ENCODE results near the gene NXPH1. TPM values are rescaled to one million over a fixed set of nuclear protein-coding genes. Genes with fewer than 3 reads are reported as not detected.

NXPH1 gene
- total and polyA plus RNA-seq, 2 donors (not counting 1 experiment from before 2014, with no cell fraction given) = not detected

- ChIA-PET CTCF (no interaction called here), POLR2A (no interaction called here)
Measured at GRCh38 chr7:8702807-8703206, 269.4 kb downstream of the NXPH1 start.

GRCh38 chr7:8710124-8710523, 276.7 kb downstream of the NXPH1 start:
- no peak for ATAC-seq (ENCODE audit: low read depth)
- peaks cover 4% of the 10 kb centered on the region for H3K9me3 Mint-ChIP-seq (ENCODE audit: insufficient read depth)
- CTCF ChIA-PET = no interaction called here
- Histone ChIP-seq H4K20me1 (ENCODE audit: control insufficient read depth, insufficient read depth, low read length, poor library complexity, severe bottlenecking) (no peaks in the 10 kb centered on the region), H3K27ac (ENCODE audit: low read length in 2 of 2) (no peak overlapping the region), H2AFZ (ENCODE audit: insufficient read depth, low read depth, low read length, poor library complexity, severe bottlenecking) (no peak overlapping the region), H3K4me3 (ENCODE audit: control extremely low read depth in 1 of 5, extremely low read depth in 1 of 5, insufficient read depth in 1 of 5, low read depth in 2 of 5, low read length in 4 of 5) (no peak overlapping the region), H3K4me1 (ENCODE audit: control insufficient read depth in 2 of 2, insufficient read depth in 2 of 2, low read length in 2 of 2) (no peaks in the 10 kb centered on the region), H3K36me3 (replicated peaks in 1 of 2; ENCODE audit: control extremely low read depth in 1 of 2, control insufficient read depth in 1 of 2, extremely low read depth in 1 of 2, insufficient read depth in 2 of 2, low read length in 1 of 2) (no peaks in the 10 kb centered on the region), H3K9ac (ENCODE audit: low read length) (no peak overlapping the region), H3K79me2 (ENCODE audit: control insufficient read depth, insufficient read depth, low read length) (no peaks in the 10 kb centered on the region), H3K4me2 (replicated peaks; ENCODE audit: low read depth, low read length, poor library complexity, severe bottlenecking) (no peak overlapping the region), H3K9me3 (ENCODE audit: control extremely low read depth in 1 of 3, control insufficient read depth in 2 of 3, insufficient read depth in 1 of 3, low read length in 2 of 3) (peaks cover 0 to 3% (median 0%) of the 10 kb centered on the region in 3 donors), H3K27me3 (replicated peaks in 1 of 4; ENCODE audit: control extremely low read depth in 1 of 4, control insufficient read depth in 3 of 4, insufficient read depth in 4 of 4, low read length in 3 of 4) (no peaks in the 10 kb centered on the region)
- no peaks in the 10 kb centered on the region for H3K4me1 Mint-ChIP-seq
- no CpG with 5 or more reads among the region's 2 CpGs for WGBS (ENCODE audit: insufficient coverage)
- H3K27me3 Mint-ChIP-seq = no peaks in the 10 kb centered on the region
- POLR2A ChIA-PET = no interaction called here
- no peak for DNase-seq
- no peak for TF ChIP-seq CTCF (IDR thresholded peaks at IDR 0.05)
- no peak overlapping the region for H3K4me3 Mint-ChIP-seq
- no peak overlapping the region for H3K27ac Mint-ChIP-seq
- intact Hi-C loops (cut with micrococcal nuclease) = no loop called here

More at GRCh38 chr7:8702807-8703206, 269.4 kb downstream of the NXPH1 start:
- intact Hi-C loops (cut with micrococcal nuclease) = no loop called here
- Histone ChIP-seq H3K9me3 (ENCODE audit: control extremely low read depth in 1 of 3, control insufficient read depth in 2 of 3, insufficient read depth in 1 of 3, low read length in 2 of 3) (no peaks in the 10 kb centered on the region), H2AFZ (ENCODE audit: insufficient read depth, low read depth, low read length, poor library complexity, severe bottlenecking) (no peak overlapping the region), H3K9ac (ENCODE audit: low read length) (no peak overlapping the region), H3K4me3 (ENCODE audit: control extremely low read depth in 1 of 5, extremely low read depth in 1 of 5, insufficient read depth in 1 of 5, low read depth in 2 of 5, low read length in 4 of 5) (no peak overlapping the region), H3K36me3 (replicated peaks in 1 of 2; ENCODE audit: control extremely low read depth in 1 of 2, control insufficient read depth in 1 of 2, extremely low read depth in 1 of 2, insufficient read depth in 2 of 2, low read length in 1 of 2) (no peaks in the 10 kb centered on the region), H3K27ac (ENCODE audit: low read length in 2 of 2) (no peak overlapping the region), H3K4me2 (replicated peaks; ENCODE audit: low read depth, low read length, poor library complexity, severe bottlenecking) (no peak overlapping the region), H3K4me1 (ENCODE audit: control insufficient read depth in 2 of 2, insufficient read depth in 2 of 2, low read length in 2 of 2) (no peaks in the 10 kb centered on the region), H4K20me1 (ENCODE audit: control insufficient read depth, insufficient read depth, low read length, poor library complexity, severe bottlenecking) (no peaks in the 10 kb centered on the region), H3K79me2 (ENCODE audit: control insufficient read depth, insufficient read depth, low read length) (no peaks in the 10 kb centered on the region), H3K27me3 (replicated peaks in 1 of 4; ENCODE audit: control extremely low read depth in 1 of 4, control insufficient read depth in 3 of 4, insufficient read depth in 4 of 4, low read length in 3 of 4) (no peaks in the 10 kb centered on the region)
- ATAC-seq (ENCODE audit: low read depth) (no peak), DNase-seq (no peak)
- no peaks in the 10 kb centered on the region for H3K4me1 Mint-ChIP-seq
- H3K27me3 Mint-ChIP-seq = no peaks in the 10 kb centered on the region
- no peak overlapping the region for H3K27ac Mint-ChIP-seq
- no peak overlapping the region for H3K4me3 Mint-ChIP-seq
- TF ChIP-seq CTCF (IDR thresholded peaks at IDR 0.05) (no peak), EZH2 (IDR thresholded peaks at IDR 0.05; ENCODE audit: borderline replicate concordance, insufficient read depth, low read depth, low read length, poor library complexity, severe bottlenecking) (no peak)
- no peaks in the 10 kb centered on the region for H3K9me3 Mint-ChIP-seq (ENCODE audit: insufficient read depth)

All from B cell (primary cell).